ENCODE results near the gene MELK.

MELK gene

DNA sequence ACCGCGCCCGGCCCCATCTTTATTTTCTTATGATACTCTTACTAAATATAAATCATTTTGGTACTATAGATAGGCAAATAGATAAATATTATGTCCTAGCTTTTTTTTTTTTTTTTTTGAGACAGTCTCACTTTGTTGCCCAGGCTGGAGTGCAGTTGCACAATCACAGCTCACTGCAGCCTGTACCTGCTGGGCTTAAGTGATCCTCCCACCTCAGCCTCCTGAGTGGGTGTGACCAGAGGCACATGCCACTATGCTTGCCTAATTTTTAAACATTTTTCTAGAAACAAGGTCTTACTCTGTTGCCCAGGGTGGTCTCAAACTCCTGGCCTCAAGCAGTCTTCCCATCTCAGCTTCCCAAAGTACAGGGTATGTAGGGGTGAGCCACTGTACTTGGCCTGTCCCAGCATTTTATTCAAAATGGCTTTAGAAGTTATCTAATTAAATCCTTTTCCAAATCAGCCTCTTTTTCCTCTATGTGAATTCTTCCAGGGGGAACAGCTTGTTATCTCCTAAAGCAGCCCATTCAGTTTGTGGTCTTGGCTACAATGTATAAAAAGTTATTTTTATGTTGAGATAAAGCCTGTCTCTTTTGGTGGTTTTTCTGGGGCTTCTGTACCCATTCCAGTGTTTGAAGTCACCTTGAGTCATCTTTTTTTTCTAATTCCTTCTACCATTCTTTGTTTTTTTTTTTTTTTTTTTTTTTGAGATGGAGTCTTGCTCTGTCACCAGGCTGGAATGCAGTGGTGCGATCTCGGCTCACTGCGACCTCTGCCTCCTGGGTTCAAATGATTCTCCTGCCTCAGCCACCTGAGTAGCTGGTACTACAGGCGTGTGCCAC, 12.1 kb downstream of the MELK start:
- no peak for DNase-seq

- no peak for DNase-seq
Observed at GRCh38 chr9:36590231-36590630, 17.5 kb downstream of the MELK start.

- DNase-seq: no peak
Observed at GRCh38 chr9:36592801-36593583, 20.3 kb downstream of the MELK start.

DNA sequence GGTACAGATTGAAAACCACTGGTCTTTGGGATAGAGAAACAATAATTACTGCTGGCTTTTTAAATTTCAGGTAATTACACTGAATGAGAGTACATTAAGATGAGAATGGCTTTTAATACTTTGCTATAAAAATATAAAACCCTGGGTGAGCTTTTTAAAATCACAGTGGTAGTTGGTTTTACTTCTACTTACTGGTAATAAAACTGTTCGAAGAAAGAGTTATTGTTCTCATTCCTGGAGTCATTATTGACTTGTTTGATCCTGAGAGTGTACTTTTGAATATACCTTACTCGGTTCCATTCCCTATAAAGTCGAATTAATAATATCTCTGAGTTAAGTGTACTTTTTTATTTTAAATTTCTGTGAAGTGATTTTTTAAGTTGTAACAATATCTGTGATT, 21.5 kb downstream of the MELK start:
- DNase-seq: no peak

- DNase-seq: no peak
Observed at GRCh38 chr9:36597412-36598178, 24.9 kb downstream of the MELK start.

DNA sequence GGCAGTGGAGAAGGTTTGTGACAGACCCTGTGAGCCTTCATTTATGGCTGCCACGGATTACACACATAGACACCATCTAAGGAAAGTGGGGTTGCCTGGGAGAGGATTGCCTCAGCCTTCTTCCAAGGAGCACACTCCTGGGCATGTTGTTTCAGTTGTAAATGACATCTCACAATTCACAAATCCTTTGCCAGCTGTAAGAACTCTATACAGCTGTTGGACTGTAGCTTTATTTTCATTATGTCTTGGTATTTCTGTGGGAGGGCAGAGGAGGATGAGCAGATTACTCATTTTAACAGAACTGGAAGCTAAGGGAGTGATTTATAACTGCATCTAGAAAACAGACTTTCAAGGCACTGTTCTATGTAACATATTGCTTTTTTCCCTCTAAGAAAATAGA, 25.6 kb downstream of the MELK start:
- no peak for DNase-seq

DNA sequence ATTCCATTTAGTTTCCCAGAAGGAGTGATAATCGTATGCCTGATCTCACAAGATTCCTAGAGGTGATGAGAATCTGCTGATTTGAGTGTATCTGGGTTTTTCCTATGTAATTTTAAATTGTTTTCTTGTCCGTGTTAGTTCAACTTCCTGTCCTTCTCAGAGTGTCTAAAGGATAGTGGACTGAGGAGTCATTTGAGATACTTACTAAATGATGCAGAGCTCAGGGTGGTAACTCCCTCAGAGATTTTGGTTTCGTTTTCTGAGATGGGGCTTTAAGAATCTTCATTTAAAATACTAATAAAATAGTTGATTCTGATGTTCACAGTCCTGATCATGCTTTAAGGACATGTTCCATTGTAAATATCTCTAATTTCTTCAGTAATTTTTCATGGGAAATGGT, 30.3 kb downstream of the MELK start:
- no peak for DNase-seq

- no peak for DNase-seq
Observed at GRCh38 chr9:36609306-36609705, 36.6 kb downstream of the MELK start.

GRCh38 chr9:36622121-36622520, 49.4 kb downstream of the MELK start:
- DNase-seq: no peak

GRCh38 chr9:36623280-36623679, 50.6 kb downstream of the MELK start:
- no peak for DNase-seq

DNA sequence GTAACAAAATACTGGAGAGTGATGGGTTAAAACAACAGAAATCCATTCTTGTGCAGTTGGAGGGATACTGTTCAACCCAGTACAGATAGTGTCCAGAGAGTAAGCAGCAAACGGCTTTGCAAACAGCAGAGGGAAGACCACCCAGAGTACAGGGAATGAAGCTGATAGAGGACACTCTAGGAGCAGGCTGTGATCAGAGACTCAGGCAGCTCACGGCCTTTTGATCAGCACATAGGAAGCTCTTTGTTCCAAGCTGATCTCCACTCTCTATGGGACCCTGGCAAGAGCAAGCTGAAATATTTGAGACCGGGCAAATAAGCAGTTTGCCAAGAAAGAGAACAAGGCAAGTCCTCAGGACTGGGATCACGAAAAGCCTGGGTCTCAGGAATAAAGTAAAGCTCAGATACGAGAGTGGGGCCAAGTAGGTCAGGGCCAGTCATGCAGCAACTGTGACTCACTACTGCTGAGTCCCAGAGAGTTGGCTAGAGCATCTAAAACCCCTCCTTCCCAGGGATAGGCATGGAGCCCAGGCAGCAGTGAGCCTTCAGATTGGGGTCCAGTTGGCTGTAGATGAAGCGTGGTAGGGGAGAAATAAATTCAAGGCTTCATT, 52.4 kb downstream of the MELK start:
- no peak for DNase-seq

- DNase-seq: no peak
Observed at GRCh38 chr9:36632892-36633291, 60.2 kb downstream of the MELK start.

GRCh38 chr9:36637491-36638270, 65.0 kb downstream of the MELK start:
- DNase-seq: no peak

DNA sequence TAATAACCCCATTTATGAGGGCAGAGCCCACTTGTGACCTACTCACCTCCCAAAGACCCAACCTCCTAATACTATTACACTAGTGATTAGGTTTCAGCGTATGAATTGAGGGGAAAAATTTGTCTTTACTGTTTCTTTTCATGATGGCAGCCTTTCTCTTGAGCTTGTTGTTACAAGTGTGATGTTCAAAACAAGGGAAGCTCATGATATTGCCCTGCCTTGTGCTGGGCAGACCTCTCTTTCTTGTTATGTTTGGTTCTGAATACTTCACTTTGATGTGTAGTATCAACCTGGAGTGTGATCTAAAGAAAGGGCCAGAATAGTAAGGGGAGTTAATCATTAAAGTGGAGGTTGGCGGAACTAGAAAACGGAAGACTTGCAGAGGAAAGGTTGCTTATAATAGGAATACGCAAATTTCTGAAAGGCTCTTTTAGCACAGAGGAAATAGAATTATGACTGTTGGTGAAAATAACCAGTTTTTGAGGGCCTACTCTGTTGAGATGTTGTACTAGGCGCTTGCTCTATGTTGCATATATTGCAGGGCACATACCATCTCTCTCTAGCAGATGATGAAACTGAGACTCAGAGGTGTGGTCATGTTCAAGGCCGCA, 68.2 kb downstream of the MELK start:
- no peak for DNase-seq

GRCh38 chr9:36642817-36643216, 70.1 kb downstream of the MELK start:
- DNase-seq: no peak

- no peak for DNase-seq
Observed at GRCh38 chr9:36656842-36657241, 84.1 kb downstream of the MELK start.

GRCh38 chr9:36659500-36659899, 86.8 kb downstream of the MELK start:
- DNase-seq: no peak

GRCh38 chr9:36664806-36665205, 92.1 kb downstream of the MELK start:
- DNase-seq: no peak

DNA sequence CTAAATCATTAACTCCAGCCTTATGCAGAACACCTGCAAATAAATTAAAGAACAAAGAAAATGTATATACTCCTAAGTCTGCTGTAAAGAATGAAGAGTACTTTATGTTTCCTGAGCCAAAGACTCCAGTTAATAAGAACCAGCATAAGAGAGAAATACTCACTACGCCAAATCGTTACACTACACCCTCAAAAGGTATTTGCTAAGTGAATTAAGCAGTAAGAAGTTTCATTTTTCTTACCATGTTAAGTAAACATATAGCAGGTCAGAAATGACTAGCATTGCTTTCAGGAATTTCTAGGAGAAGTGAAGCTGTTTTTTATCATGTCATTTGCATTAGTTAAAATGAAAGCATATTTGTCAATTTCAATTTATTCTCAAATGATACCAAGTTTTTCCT, 92.7 kb downstream of the MELK start:
- no peak for DNase-seq

GRCh38 chr9:36665921-36666431, 93.3 kb downstream of the MELK start:
- no peak for DNase-seq

- no peak for DNase-seq
Observed at GRCh38 chr9:36671561-36671960, 98.9 kb downstream of the MELK start.

- DNase-seq: no peak
Observed at GRCh38 chr9:36676091-36676490, 103.4 kb downstream of the MELK start.

Measured in CD4-positive, alpha-beta T cell treated with Interleukin-15 for 1 hour (primary cell).